Measurements from ENCODE around the gene SCNN1A.

SCNN1A gene

GRCh38 chr12:6375269-6376078, at the start of gene SCNN1A:
TSS of gene SCNN1A (minus strand) at chr12:6375563. CDS start at chr12:6374783, 780 bp downstream.
- no peak for DNase-seq

DNA sequence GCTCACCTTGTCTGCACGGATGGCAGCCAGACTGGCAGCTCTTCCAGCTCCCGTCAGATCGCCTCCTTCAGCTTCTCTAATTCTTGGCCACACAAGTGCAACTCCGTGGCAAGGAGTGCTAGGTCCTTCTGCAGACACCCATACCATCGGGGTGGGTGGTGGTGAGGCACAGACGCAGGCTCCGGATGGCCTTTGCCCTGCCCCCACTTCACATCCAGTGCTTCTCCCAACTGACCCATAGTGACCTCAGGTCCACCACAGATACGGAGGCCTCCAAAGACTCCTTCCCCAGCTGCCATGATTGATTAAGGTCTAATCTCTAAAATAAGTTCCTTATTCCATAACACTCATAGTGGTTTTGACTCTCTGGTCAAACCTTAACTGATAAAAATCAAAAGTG, 49.5 kb upstream of the SCNN1A start:
- no peak for DNase-seq

DNA sequence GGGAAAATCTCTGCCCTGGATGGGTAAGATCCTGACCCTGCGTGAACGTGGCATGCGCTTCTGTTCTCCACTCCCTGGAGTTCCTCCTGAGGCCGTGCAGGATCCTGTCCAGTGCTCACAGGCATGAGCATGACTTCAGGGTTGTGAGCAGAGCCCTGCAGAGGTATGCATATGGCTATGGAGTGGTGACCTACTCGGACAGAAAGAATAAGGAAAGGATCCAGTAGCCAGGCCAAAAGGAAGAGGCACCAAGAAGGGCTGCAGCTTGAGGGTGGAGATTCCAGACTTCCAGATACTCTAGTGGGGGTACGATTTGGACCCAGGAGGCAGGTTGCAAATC, 48.6 kb upstream of the SCNN1A start:
- DNase-seq, result no peak

DNA sequence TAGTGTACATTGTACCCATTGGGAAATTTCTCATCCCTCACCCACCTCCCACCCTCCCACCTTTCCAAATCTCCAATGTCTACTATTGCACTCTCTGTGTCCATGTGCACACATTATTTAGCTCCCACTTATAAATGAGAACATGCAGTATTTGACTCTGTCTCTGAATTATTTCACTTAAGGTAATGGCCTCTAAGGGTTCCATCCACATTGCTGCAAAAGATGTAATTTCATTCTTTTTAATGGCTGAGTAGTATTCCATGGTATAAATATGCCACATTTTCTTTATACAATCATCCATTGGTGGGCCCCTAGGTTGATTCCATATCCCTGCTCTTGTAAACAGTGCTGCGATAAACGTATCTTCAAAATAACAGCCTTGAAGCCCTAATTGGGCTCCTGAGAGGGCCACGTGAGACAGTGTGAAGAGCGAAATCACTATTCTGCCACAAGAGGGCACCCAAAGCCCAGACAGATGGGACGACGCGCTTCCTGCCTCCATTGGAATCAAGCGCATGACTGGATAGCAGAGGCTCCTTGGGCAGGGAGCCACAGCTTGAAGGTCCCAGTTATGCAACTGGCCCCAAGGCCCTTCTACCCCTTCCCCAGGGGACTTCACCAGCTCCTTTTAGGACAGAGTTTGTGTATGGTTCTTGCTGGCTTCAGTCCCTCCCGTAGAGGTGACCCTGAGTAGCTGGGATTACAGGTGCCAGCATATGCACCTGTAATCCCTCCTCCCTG, 48.1 kb upstream of the SCNN1A start:
- peak in 3 of 4 experiments; percentile 37 to 53 (median 41) for DNase-seq

- DNase-seq, result no peak
These were observed 45.0 kb upstream of the SCNN1A start for GRCh38 chr12:6420364-6420763.

- DNase-seq, result no peak
These were observed 43.4 kb upstream of the SCNN1A start for GRCh38 chr12:6418796-6419195.

DNA sequence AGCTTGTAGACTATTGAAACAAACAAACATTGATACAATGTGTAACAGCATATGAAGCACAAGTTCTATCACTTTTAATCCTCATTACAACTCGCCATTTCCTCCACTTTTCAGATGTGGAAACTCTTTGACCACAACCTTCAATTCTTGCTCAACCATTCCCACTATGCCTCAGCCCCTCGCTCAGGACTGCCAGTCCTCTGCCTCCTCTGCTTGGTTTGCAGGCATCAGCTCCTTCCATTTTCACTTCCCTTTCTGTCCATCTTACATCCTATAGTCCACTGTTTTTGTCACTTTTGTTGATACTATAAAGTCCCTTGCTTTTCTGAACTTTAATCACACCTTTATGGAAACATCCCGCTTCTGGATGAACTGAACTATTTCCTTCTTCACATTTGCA, 41.2 kb upstream of the SCNN1A start:
- no peak for DNase-seq

GRCh38 chr12:6407236-6407954, 32.0 kb upstream of the SCNN1A start:
- no peak for DNase-seq

- DNase-seq, result no peak
These were observed 30.6 kb upstream of the SCNN1A start for GRCh38 chr12:6405963-6406362.

- DNase-seq, result no peak
These were observed 29.0 kb upstream of the SCNN1A start for GRCh38 chr12:6404390-6404789.

GRCh38 chr12:6399884-6400644, 24.7 kb upstream of the SCNN1A start:
- DNase-seq, result no peak

DNA sequence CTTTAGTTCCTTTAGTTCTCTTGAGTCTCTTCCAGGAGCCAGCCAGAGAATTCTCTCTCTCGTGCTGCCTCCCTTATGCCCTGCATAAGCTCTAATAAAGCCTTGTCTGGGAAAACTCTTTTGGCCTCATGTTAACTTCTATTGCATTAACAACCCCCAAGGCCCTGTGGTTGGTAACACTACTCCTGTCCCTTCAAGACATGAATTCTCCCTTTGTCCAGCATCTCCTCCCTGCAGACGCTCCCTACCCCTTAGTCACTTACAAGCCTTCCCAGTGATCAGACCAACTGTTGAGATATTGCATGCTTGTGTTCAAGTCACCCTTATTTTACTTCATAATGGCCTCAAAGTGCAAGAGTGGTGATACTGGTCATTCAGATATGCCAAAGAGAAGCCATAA, 20.7 kb upstream of the SCNN1A start:
- no peak for DNase-seq

- DNase-seq, result no peak
These were observed 19.0 kb upstream of the SCNN1A start for GRCh38 chr12:6394398-6394797.

DNA sequence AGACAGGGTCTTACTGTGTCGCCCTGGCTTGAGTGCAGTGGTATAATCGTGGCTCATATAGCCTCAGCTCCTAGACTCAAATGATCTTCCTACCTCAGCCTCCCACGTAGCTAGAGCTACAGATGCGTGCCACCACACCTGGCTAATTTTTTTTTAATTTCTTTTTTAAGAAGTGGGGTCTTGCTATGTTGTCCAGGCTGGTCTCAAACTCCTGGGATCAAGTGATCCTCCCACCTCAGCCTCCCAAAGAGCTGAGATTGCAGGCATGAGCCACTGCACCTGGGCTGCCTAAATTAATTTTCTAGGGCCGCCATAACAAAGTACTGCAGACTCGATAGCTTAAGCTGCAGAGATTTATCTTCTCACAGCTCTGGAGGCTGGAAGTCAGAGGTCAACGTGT, 17.7 kb upstream of the SCNN1A start:
- DNase-seq, result no peak

DNA sequence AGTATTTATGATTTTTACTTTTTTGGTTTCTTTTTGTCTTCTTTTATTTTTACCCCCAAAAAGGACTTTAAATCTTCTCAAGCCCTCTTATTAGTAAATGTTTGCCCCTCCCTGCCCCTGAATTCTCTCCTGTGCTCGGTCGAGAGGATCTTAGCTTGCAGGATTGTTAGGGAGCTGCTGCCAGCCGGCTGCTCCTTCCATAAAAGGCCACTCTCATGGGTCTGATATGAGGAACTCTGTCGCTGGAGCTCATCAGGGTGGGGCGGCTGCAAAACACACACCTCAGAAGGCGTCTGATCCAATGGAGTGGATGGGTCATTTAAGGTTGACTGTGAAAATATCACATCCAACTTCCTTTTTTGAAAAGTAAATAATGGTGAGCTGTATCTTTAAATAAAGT, 17.1 kb upstream of the SCNN1A start:
- no peak for DNase-seq

GRCh38 chr12:6391013-6391412, 15.7 kb upstream of the SCNN1A start:
- no peak for DNase-seq

DNA sequence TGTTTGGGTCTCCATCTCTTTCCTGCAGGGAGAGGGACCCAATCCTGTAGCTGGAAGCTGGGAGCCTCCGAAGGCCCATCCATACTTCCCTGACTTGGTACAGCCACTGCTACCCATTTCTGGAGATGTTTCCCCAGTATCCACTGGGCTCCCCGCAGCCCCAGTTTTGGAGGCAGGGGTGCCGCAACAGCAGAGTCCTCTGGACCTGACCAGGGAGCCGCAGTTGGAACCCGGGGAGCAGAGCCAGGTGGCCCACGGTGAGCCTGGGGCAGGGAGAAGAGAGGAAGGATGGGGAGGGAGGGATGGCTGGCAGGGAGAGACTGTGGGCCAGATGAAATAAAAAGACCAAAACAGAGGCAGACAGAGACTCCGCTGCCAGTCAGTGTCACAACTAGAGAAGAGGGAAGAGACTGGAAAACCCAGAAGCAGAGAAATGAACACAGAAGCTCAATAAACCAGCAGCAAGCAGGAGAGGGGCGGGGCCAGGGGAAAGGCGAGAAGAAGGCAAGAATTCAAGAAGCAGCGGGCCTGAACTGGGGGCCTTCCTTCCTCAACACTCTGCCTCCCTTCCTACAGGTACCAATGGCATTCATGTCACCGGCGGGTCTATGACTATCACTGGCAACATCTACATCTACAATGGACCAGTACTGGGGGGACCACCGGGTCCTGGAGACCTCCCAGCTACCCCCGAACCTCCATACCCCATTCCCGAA, 14.9 kb upstream of the SCNN1A start:
- DNase-seq, result no peak

- DNase-seq, result no peak
These were observed 12.2 kb upstream of the SCNN1A start for GRCh38 chr12:6387541-6387940.

- no peak for DNase-seq
These were observed 11.1 kb upstream of the SCNN1A start for GRCh38 chr12:6386491-6386890.

- DNase-seq, result no peak
These were observed 10.7 kb upstream of the SCNN1A start for GRCh38 chr12:6386038-6386437.

- DNase-seq, result no peak
These were observed 9.4 kb upstream of the SCNN1A start for GRCh38 chr12:6384499-6385436.

Measured in activated naive CD4-positive, alpha-beta T cell (primary cell).